HUES48 (cell line): ENCODE results near the gene LCN2.
"Not testable (repeated sequence)": the region's sequence is repeated elsewhere in the genome, so short reads cannot be mapped to it uniquely, and the experiment has no call there.

Experiments used
- H3K27ac ChIP-seq: one replicate; pipeline ENCODE4 v1.7.0; 2013; ENCODE audit warnings: low read depth, low read length, inconsistent platforms
- H3K27me3 ChIP-seq: 2 replicates; pipeline ENCODE4 v1.6.1; 2013; ENCODE audit warnings: mild to moderate bottlenecking, low read length; ENCODE audit not compliant: control insufficient read depth, insufficient read depth
- H3K36me3 ChIP-seq: 2 replicates; pipeline ENCODE4 v1.6.1; 2013; ENCODE audit warnings: low read length; ENCODE audit not compliant: control insufficient read depth, insufficient read depth
- H3K4me1 ChIP-seq: 2 replicates; pipeline ENCODE4 v1.6.1; 2013; ENCODE audit warnings: mild to moderate bottlenecking, low read length; ENCODE audit not compliant: control insufficient read depth, insufficient read depth
- H3K4me3 ChIP-seq: 2 replicates; pipeline ENCODE4 v1.5.1; 2013; ENCODE audit warnings: mild to moderate bottlenecking, low read depth, low read length
- H3K9ac ChIP-seq: 2 replicates; pipeline ENCODE4 v1.6.1; 2013; ENCODE audit warnings: mild to moderate bottlenecking, low read depth, low read length, moderate library complexity
- H3K9me3 ChIP-seq: 2 replicates; pipeline ENCODE4 v1.6.1; 2013; ENCODE audit warnings: low read length; ENCODE audit not compliant: control insufficient read depth, insufficient read depth

Gene LCN2

DNA sequence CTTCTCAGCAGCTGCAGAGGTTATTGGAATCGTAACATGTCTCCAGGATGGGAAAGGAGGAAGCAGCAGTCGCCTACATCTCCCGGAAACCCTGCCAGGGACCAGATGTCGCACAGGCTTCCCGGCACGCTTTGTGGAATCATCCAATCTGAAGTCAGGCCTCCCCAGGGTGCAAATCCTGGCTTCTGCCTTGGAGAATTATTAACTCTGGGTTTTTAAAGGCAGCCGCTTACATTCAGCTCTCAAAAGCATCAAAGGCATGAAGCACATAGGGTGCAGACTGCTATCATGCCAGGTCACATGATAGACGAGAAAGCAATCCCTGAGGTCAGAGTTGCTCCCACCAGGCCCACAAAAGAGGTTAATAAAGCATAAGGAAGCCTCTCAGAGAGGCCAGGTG, 17.1 kb upstream of the LCN2 start:
- not testable (repeated sequence) for H3K4me3 ChIP-seq, H3K9me3 ChIP-seq, H3K9ac ChIP-seq, H3K27ac ChIP-seq, H3K4me1 ChIP-seq, H3K36me3 ChIP-seq, H3K27me3 ChIP-seq

DNA sequence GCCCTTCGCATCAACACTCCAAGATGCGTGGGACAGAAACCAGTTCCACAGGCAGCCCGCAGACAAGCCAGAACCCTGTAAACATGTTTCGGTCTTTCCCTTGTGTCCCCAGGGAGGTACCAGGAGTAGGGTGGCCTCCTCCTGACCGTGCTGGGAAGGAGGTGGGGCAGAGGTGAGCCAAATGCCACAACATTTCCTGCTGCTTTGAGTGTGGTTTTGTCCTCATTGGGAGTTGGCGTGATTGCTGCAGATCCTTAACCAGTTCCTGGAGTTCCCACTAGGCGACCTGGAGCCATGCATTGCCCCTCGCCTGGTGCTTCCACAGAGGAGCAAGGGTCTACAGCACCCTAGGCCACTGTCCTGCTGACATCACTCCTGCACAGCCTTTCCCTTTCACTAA, 13.7 kb upstream of the LCN2 start:
- H3K27me3 ChIP-seq, H3K4me3 ChIP-seq, H3K27ac ChIP-seq: not testable (repeated sequence)

DNA sequence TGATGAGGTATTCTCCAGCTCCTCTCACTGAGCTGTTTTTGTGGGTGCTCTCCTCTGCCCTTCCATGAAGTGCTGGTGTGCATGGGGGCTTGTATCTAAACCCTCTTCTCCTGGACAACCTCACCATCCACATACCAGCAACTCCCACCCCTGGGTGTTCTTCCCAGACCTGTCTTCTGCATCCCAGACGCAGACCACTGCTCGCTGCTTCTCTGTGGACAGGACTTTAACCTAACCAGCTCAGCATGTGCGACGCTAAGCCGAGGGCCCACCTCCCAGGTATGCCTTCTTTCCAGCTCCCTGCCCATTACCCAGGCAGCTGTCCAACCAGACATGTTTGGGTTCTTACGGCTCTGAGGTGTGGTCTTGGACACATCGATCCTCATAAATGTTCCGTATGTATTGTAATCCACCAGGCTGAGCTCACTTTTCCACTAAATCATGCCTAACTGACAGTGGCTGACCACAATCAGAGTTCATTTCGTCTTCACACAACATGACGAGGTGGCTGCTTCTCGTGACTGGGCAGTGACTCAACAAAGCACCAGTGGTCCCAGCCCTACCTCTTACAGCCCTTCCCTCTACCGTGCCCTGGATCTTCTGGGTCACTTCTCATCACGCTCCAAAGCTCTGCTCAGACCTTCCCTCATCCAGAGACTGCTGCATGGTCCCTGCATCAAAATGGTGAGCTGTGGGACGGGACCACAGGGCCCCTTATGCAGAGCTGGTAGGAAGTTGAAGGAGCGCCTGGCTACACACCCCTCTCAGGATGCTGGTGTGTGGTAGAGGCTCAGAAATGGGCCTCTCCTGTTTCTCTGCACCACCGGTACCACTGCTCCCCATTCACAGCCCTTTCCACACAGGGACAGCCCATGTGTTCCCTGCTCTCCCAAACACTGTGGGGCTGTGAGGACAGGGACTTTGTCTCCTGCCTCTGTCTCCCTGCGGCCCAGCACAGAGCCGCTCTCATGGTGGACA, 12.1 kb upstream of the LCN2 start:
- no peaks in the 10 kb centered on the region for H3K4me1 ChIP-seq
- H3K9ac ChIP-seq, result no peak overlapping the region
- H3K36me3 ChIP-seq, result no peaks in the 10 kb centered on the region
- H3K9me3 ChIP-seq, result no peaks in the 10 kb centered on the region
- no peak overlapping the region for H3K4me3 ChIP-seq
- H3K27ac ChIP-seq, result no peak overlapping the region
- no peaks in the 10 kb centered on the region for H3K27me3 ChIP-seq

More for the DNA sequence above, 13.7 kb upstream of the LCN2 start:
- H3K9ac ChIP-seq, H3K4me1 ChIP-seq, H3K36me3 ChIP-seq, H3K9me3 ChIP-seq: not testable (repeated sequence)

DNA sequence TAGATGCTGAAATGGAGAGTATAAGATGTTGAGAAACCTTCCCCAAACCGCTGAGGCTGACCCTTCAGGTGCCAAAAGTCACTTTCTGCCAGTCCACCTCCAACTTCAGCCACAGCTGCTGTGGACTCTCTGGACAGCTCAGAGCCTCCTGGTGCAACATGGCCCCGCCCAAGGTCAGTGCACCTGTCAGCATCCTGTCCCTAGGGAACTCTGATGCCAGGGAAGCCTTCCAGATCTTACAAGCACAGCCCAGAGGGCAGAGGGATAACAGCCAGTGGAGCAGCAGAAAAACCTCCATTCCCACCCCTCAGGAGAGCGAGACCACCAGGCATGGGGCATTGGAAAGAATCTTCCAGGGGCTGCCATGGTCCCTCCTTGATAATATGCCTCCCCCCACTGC, 11.3 kb upstream of the LCN2 start:
- H3K27me3 ChIP-seq, result no peaks in the 10 kb centered on the region
- no peak overlapping the region for H3K4me3 ChIP-seq
- H3K4me1 ChIP-seq, result no peaks in the 10 kb centered on the region
- H3K27ac ChIP-seq, result no peak overlapping the region
- H3K36me3 ChIP-seq, result no peaks in the 10 kb centered on the region
- H3K9me3 ChIP-seq, result no peaks in the 10 kb centered on the region
- no peak overlapping the region for H3K9ac ChIP-seq

GRCh38 chr9:128139621-128140020, 9.6 kb upstream of the LCN2 start:
- Histone ChIP-seq H3K4me3 (no peak overlapping the region), H3K9ac (no peak overlapping the region), H3K27ac (no peak overlapping the region), H3K36me3 (no peaks in the 10 kb centered on the region), H3K9me3 (no peaks in the 10 kb centered on the region), H3K4me1 (no peaks in the 10 kb centered on the region), H3K27me3 (no peaks in the 10 kb centered on the region)

DNA sequence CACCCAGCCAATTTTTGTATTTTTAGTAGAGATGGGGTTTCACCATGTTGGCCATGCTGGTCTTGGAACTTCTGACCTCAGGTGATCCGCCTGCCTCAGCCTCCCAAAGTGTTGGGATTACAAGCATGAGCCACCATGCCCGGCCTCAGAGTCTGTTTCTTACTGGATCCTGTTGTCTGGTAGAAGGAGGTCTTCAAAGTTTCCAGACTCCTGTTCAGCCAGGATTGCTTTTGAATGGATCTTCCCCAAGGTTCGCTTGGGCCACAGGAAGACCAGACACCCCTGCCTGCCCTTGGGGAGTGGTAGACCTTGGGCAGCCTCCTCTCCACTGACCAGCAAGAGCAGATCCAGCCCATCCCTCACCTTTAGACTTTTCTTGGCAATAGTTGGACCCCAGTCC, 7.6 kb upstream of the LCN2 start:
- H3K4me1 ChIP-seq, result no peaks in the 10 kb centered on the region
- no peaks in the 10 kb centered on the region for H3K27me3 ChIP-seq

GRCh38 chr9:128142061-128142460, 7.2 kb upstream of the LCN2 start:
- Histone ChIP-seq H3K36me3 (no peaks in the 10 kb centered on the region), H3K27me3 (no peaks in the 10 kb centered on the region), H3K4me1 (no peaks in the 10 kb centered on the region), H3K9me3 (no peaks in the 10 kb centered on the region), H3K9ac (no peak overlapping the region), H3K27ac (no peak overlapping the region), H3K4me3 (no peak overlapping the region)

More for the DNA sequence above, 7.6 kb upstream of the LCN2 start:
- no peaks in the 10 kb centered on the region for H3K9me3 ChIP-seq
- H3K9ac ChIP-seq, result no peak overlapping the region
- H3K36me3 ChIP-seq, result no peaks in the 10 kb centered on the region
- H3K27ac ChIP-seq, result no peak overlapping the region
- H3K4me3 ChIP-seq, result no peak overlapping the region

DNA sequence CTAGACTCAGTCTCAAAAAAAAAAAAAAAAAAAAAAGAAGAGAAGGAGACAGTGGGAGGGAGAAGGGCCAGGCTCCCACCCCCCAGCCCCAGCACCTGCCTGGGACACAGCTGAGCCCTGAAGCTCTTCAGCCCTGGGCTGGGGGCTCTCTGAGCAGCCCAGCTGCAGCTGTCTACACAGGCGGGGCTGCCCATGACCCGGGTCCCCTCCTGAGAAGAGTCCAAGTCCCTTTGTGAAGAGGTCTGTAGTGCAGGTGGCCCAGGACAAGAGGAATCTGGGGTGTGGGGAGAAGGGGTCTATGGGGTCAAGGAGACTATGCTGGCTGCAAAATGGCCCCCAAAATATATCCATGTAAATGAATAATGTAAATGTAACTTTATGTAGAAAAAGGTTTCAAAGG, 6.7 kb upstream of the LCN2 start:
- H3K36me3 ChIP-seq, result no peaks in the 10 kb centered on the region
- H3K27me3 ChIP-seq, result no peaks in the 10 kb centered on the region
- no peaks in the 10 kb centered on the region for H3K4me1 ChIP-seq
- no peaks in the 10 kb centered on the region for H3K9me3 ChIP-seq
- H3K4me3 ChIP-seq, result no peak overlapping the region
- no peak overlapping the region for H3K27ac ChIP-seq
- H3K9ac ChIP-seq, result no peak overlapping the region

GRCh38 chr9:128143525-128144238, 5.6 kb upstream of the LCN2 start:
- no peak overlapping the region for H3K27ac ChIP-seq
- H3K9ac ChIP-seq, result no peak overlapping the region
- no peaks in the 10 kb centered on the region for H3K36me3 ChIP-seq
- no peaks in the 10 kb centered on the region for H3K4me1 ChIP-seq
- no peaks in the 10 kb centered on the region for H3K9me3 ChIP-seq
- no peaks in the 10 kb centered on the region for H3K27me3 ChIP-seq
- H3K4me3 ChIP-seq, result no peak overlapping the region

DNA sequence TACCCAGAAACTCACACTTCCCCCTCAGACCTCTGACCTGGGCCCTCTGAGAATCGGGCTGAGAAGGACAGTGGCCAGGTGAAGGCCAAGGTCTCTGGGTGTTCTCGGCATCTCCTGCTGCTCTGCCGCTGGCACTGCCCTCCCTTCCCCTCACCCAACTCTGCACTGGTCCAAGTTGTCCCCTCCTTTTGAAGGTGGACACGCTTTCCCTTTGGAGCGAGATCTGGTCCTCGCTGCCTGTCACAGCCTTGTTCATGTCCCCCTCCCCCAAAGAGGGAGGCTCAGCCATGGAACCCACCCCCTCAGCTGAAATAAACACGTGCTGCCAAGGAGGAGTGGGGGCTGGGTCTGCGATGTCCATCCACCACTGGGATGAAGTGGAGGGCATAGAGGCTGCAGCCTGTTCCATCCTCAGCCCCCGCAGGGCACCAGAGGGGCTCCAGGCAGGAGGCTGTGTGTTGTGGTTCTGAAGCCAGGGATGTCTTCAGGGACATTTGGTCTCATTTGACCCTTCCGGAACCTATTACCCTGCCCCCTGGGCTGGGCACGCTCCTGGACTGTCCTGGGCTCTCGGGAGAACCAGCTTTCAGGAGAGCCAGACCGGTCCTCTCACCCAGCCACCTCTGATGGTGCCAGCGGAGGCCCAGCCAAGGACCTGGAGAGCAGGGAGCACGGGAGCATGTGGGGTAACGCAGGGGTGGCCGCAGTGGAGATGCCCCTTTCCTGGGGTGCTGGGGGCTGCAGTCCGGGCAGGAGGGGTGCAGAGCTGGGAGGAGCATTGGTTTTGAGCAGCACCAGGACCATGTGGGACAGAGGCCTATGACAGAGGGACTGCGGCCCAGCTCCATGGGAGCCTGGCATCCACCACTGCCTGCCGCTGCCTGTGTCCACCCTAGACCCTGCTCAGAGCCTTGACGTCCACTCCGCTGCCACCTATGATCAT, 4.7 kb upstream of the LCN2 start:
- Histone ChIP-seq H3K4me1 (no peaks in the 10 kb centered on the region), H3K9ac (no peak overlapping the region), H3K4me3 (no peak overlapping the region), H3K27me3 (no peaks in the 10 kb centered on the region), H3K9me3 (no peaks in the 10 kb centered on the region), H3K27ac (no peak overlapping the region), H3K36me3 (no peaks in the 10 kb centered on the region)
